Activated naive CD8-positive, alpha-beta T cell treated with anti-CD3 and anti-CD28 coated beads for 36 hours (primary cell): ENCODE results near the gene LCK. TPM values are rescaled to one million over a fixed set of nuclear protein-coding genes. Genes with fewer than 3 reads are reported as not detected.

Experiments used
- total RNA-seq, 2 experiments: library from RNA; stranded (reverse); gene quantifications; one replicate each; pipeline ENCODE4 v1.2.3, GENCODE V29; 2021

LCK gene
- total RNA-seq, 2 experiments from 2014 or later: 285 to 286 TPM

Other genes with a start within 250 kb of the LCK start
- 100 to 1,000 TPM; 221 to 222 TPM for gene KHDRBS1, start 237.4 kb upstream of the LCK start, total RNA-seq
- 10 to 100 TPM; 24.0 to 25.2 TPM for gene TMEM39B, start 178.3 kb upstream of the LCK start, total RNA-seq
- gene KPNA6, start 143.2 kb upstream of the LCK start, total RNA-seq: 10 to 100 TPM; 85.3 to 88.3 TPM
- gene TXLNA, start 71.6 kb upstream of the LCK start, total RNA-seq: 10 to 100 TPM; 84.0 to 84.4 TPM
- gene CCDC28B, start 50.7 kb upstream of the LCK start, total RNA-seq: 10 to 100 TPM; 29.0 to 29.1 TPM
- 1 to 10 TPM; 4.8 to 5.0 TPM for gene IQCC, start 45.6 kb upstream of the LCK start, total RNA-seq
- gene DCDC2B, start 42.2 kb upstream of the LCK start, total RNA-seq: not detected
- 1 to 10 TPM; 5.7 to 6.5 TPM for gene TMEM234, start 28.9 kb upstream of the LCK start, total RNA-seq
- gene EIF3I, start 28.9 kb upstream of the LCK start, total RNA-seq: 100 to 1,000 TPM; 366 to 389 TPM
- gene FAM167B, start 4.0 kb upstream of the LCK start, total RNA-seq: under 1 TPM in 1 of 2 experiments, not detected in 1; 0.32 TPM
- 100 to 1,000 TPM; 142 to 149 TPM for gene HDAC1, start 40.8 kb downstream of the LCK start, total RNA-seq
- 10 to 100 TPM; 26.4 to 26.7 TPM for gene MARCKSL1, start 85.0 kb downstream of the LCK start, total RNA-seq
- gene FAM229A, start 111.2 kb downstream of the LCK start, total RNA-seq: 1 to 10 TPM; 2.8 to 3.6 TPM
- gene TSSK3, start 111.3 kb downstream of the LCK start, total RNA-seq: under 1 TPM; 0.48 to 0.60 TPM
- gene BSDC1, start 143.2 kb downstream of the LCK start, total RNA-seq: 10 to 100 TPM; 26.5 to 31.2 TPM
- gene ZBTB8B, start 213.8 kb downstream of the LCK start, total RNA-seq: not detected